SK-N-SH (cell line): ENCODE data around the gene CCDC13. TPM values are rescaled to one million over a fixed set of nuclear protein-coding genes. Genes with fewer than 3 reads are reported as not detected.

Experiments used
- CTCF ChIA-PET: fragments of 300-600, 350-600 bp; formaldehyde crosslinking; extraction: SDS; loops from one replicate; lab custom pipeline; 2021; lab: Yijun Ruan, JAX
- POLR2A ChIA-PET: fragments of 350-600 bp; sonication (Branson Sonifier 250); formaldehyde crosslinking; extraction: SDS; loops from one replicate; lab custom pipeline; 2020; ENCODE audit warnings: antibody characterized with exemption, inconsistent platforms; lab: Yijun Ruan, JAX
- DNase-seq: peaks from one replicate; pipeline ENCODE4 v3.0.0; 2012
- H2AFZ ChIP-seq: fragments of 200-600 bp; sonication (generic); 2 replicates; pipeline ENCODE4 v1.8.1; 2016; ENCODE audit warnings: antibody characterized with exemption, mild to moderate bottlenecking, low read depth
- H3F3A ChIP-seq: fragments of 200-600 bp; sonication (generic); replicated peaks from 2 replicates; pipeline ENCODE3; 2016; ENCODE audit warnings: antibody characterized with exemption, mild to moderate bottlenecking; ENCODE audit not compliant: insufficient read depth
- H3K27ac ChIP-seq, 2 experiments: fragments of 200-500 bp in 1 of 2; fragments of 200-600 bp in 1 of 2; sonication (Bioruptor generic) in 1 of 2; sonication (generic), shearing (Covaris generic) in 1 of 2; 2 replicates each; pipeline versions ENCODE4 v1.5.1 to v1.6.1; 2014 to 2016; ENCODE audit warnings: low read depth in 2 of 2, inconsistent platforms in 1 of 2, low read length in 1 of 2, mild to moderate bottlenecking in 1 of 2, mixed read lengths in 1 of 2
- H3K27me3 ChIP-seq: fragments of 200-600 bp; sonication (generic), shearing (Covaris generic); 2 replicates; pipeline ENCODE4 v1.6.1; 2016; ENCODE audit warnings: mixed run types; ENCODE audit not compliant: insufficient read depth
- H3K36me3 ChIP-seq, 2 experiments: fragments of 200-500 bp in 1 of 2; fragments of 200-600 bp in 1 of 2; sonication (Bioruptor generic) in 1 of 2; sonication (generic) in 1 of 2; replicated peaks in 1 of 2; 2 replicates each; pipeline versions ENCODE3 to v1.5.1; 2014 to 2016; ENCODE audit warnings: low read length in 1 of 2, mild to moderate bottlenecking in 1 of 2; ENCODE audit not compliant: insufficient read depth in 2 of 2, control insufficient read depth in 1 of 2
- H3K4me1 ChIP-seq, 2 experiments: fragments of 200-500 bp in 1 of 2; fragments of 200-600 bp in 1 of 2; sonication (Bioruptor generic) in 1 of 2; sonication (generic), shearing (Covaris generic) in 1 of 2; 2 replicates each; pipeline versions ENCODE4 v1.5.1 to v1.6.1; 2014 to 2016; ENCODE audit warnings: low read depth in 1 of 2, low read length in 1 of 2, mixed run types in 1 of 2; ENCODE audit not compliant: insufficient read depth in 2 of 2, control insufficient read depth in 1 of 2
- H3K4me2 ChIP-seq: fragments of 200-600 bp; sonication (generic), shearing (Covaris generic); 2 replicates; pipeline ENCODE4 v1.6.1; 2017; ENCODE audit warnings: mixed run types
- H3K4me3 ChIP-seq, 2 experiments: fragments of 200-500 bp in 1 of 2; fragments of 200-600 bp in 1 of 2; sonication (Bioruptor generic) in 1 of 2; sonication (generic), shearing (Covaris generic) in 1 of 2; 2 replicates each; pipeline versions ENCODE4 v1.5.1 to v1.8.1; 2014 to 2016; ENCODE audit warnings: low read depth in 2 of 2, inconsistent platforms in 1 of 2, low read length in 1 of 2, mild to moderate bottlenecking in 1 of 2, mixed read lengths in 1 of 2, moderate library complexity in 1 of 2
- H3K79me2 ChIP-seq: fragments of 200-600 bp; sonication (generic); 2 replicates; pipeline ENCODE4 v1.8.1; 2017; ENCODE audit warnings: mild to moderate bottlenecking; ENCODE audit not compliant: insufficient read depth
- H3K9ac ChIP-seq: fragments of 200-600 bp; sonication (generic); 2 replicates; pipeline ENCODE4 v1.6.1; 2017; ENCODE audit warnings: mixed run types
- H3K9me2 ChIP-seq: fragments of 200-600 bp; sonication (generic); 2 replicates; pipeline ENCODE4 v1.6.1; 2017; ENCODE audit warnings: mixed run types
- H3K9me3 ChIP-seq: fragments of 200-600 bp; sonication (generic); 2 replicates; pipeline ENCODE4 v1.6.1; 2017; ENCODE audit warnings: mixed run types, mild to moderate bottlenecking, moderate library complexity
- H4K20me1 ChIP-seq: fragments of 200-600 bp; sonication (generic); 2 replicates; pipeline ENCODE4 v1.6.1; 2017; ENCODE audit warnings: mild to moderate bottlenecking, mixed run types; ENCODE audit not compliant: insufficient read depth
- ELF1 ChIP-seq: IDR thresholded peaks from 2 replicates; pipeline ENCODE4 v1.4.0; 2012
- EP300 ChIP-seq, 2 experiments: IDR thresholded peaks; 2 replicates each; pipeline versions ENCODE4 v1.4.0 to v1.6.1; 2012; ENCODE audit warnings: borderline replicate concordance in 1 of 2, low read depth in 1 of 2, low read length in 1 of 2
- GATA2 ChIP-seq: sonication (generic); formaldehyde crosslinking; IDR thresholded peaks from 2 replicates; pipeline ENCODE4 v1.5.0; 2020; ENCODE audit warnings: mild to moderate bottlenecking, missing genetic modification reagents
- MXI1 ChIP-seq: IDR thresholded peaks from 2 replicates; pipeline ENCODE4 v1.6.1; 2012; ENCODE audit warnings: mild to moderate bottlenecking, low read depth, low read length, improper control_type of control experiment
- NFIC ChIP-seq: IDR thresholded peaks from 2 replicates; pipeline ENCODE4 v1.4.0; 2012; ENCODE audit warnings: borderline replicate concordance
- NRF1 ChIP-seq: IDR thresholded peaks from 2 replicates; pipeline ENCODE4 v1.6.1; 2012; ENCODE audit warnings: low read depth, mild to moderate bottlenecking, low read length
- RAD21 ChIP-seq: IDR thresholded peaks from 2 replicates; pipeline ENCODE4 v1.6.1; 2012; ENCODE audit warnings: mild to moderate bottlenecking, low read length
- whole genome bisulfite sequencing: methylation state at CpG from one replicate; pipeline ENCODE4 v1.1.6; 2017; ENCODE audit warnings: low lambda C conversion rate; 5-methylcytosine and 5-hydroxymethylcytosine counted together
- polyA plus RNA-seq, 3 experiments: library from polyadenylated mRNA; depleted of rRNA; stranded (reverse); fragments of >200 nt; gene quantifications; 2 replicates each; pipeline ENCODE4 v1.2.3, GENCODE V29; 2012
- TF ChIP-seq, protein P1 (sequence below): fragments of 150-350 bp; IDR thresholded peaks from 2 replicates; pipeline ENCODE4 v1.6.1; 2017; ENCODE audit warnings: antibody characterized with exemption, low read length, low read depth, borderline replicate concordance
- TF ChIP-seq, protein P2 (sequence below): fragments of 150-350 bp; IDR thresholded peaks from 2 replicates; pipeline ENCODE4 v1.6.1; 2016; ENCODE audit warnings: mild to moderate bottlenecking, low read depth, low read length
- TF ChIP-seq, protein P3 (sequence below): IDR thresholded peaks from 2 replicates; pipeline ENCODE4 v1.6.1; 2012; ENCODE audit warnings: mild to moderate bottlenecking, low read depth, low read length, moderate library complexity
- TF ChIP-seq, protein P4 (sequence below): IDR thresholded peaks from 2 replicates; pipeline ENCODE4; 2012
- TF ChIP-seq, protein P5 (sequence below): IDR thresholded peaks from 2 replicates; pipeline ENCODE4 v1.4.0; 2012; ENCODE audit warnings: low read depth
- TF ChIP-seq, protein P6 (sequence below): IDR thresholded peaks from 2 replicates; pipeline ENCODE4 v1.4.0; 2012; ENCODE audit warnings: low read depth, borderline replicate concordance

Gene CCDC13
- polyA plus RNA-seq, 1 of the 3 experiments (the other 2 are of a cell fraction): 0.66 TPM

DNA sequence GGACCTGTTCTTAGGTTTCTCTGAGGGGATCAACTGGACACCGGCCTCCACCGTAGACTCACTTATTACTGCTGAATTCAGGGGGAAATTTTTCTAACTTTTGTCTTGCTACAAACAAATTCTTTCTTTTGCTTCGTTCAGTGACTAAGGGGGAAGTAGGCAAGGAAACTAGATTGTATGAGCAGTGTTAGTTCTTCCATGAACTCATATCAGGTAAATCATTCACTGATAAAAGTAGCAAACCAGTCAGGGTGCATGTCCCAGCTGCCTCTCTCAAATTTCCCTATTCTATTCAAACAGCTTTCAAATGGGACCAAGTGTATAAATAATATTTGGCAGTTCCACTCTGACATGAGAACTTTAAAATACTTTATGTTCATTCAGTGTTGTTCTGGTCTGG, 7.3 kb upstream of the CCDC13 start (continued):
- TF ChIP-seq, protein P1, sequence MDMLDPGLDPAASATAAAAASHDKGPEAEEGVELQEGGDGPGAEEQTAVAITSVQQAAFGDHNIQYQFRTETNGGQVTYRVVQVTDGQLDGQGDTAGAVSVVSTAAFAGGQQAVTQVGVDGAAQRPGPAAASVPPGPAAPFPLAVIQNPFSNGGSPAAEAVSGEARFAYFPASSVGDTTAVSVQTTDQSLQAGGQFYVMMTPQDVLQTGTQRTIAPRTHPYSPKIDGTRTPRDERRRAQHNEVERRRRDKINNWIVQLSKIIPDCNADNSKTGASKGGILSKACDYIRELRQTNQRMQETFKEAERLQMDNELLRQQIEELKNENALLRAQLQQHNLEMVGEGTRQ: no peak
- TF ChIP-seq, protein P2, sequence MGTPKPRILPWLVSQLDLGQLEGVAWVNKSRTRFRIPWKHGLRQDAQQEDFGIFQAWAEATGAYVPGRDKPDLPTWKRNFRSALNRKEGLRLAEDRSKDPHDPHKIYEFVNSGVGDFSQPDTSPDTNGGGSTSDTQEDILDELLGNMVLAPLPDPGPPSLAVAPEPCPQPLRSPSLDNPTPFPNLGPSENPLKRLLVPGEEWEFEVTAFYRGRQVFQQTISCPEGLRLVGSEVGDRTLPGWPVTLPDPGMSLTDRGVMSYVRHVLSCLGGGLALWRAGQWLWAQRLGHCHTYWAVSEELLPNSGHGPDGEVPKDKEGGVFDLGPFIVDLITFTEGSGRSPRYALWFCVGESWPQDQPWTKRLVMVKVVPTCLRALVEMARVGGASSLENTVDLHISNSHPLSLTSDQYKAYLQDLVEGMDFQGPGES: no peak
- TF ChIP-seq, protein P3, sequence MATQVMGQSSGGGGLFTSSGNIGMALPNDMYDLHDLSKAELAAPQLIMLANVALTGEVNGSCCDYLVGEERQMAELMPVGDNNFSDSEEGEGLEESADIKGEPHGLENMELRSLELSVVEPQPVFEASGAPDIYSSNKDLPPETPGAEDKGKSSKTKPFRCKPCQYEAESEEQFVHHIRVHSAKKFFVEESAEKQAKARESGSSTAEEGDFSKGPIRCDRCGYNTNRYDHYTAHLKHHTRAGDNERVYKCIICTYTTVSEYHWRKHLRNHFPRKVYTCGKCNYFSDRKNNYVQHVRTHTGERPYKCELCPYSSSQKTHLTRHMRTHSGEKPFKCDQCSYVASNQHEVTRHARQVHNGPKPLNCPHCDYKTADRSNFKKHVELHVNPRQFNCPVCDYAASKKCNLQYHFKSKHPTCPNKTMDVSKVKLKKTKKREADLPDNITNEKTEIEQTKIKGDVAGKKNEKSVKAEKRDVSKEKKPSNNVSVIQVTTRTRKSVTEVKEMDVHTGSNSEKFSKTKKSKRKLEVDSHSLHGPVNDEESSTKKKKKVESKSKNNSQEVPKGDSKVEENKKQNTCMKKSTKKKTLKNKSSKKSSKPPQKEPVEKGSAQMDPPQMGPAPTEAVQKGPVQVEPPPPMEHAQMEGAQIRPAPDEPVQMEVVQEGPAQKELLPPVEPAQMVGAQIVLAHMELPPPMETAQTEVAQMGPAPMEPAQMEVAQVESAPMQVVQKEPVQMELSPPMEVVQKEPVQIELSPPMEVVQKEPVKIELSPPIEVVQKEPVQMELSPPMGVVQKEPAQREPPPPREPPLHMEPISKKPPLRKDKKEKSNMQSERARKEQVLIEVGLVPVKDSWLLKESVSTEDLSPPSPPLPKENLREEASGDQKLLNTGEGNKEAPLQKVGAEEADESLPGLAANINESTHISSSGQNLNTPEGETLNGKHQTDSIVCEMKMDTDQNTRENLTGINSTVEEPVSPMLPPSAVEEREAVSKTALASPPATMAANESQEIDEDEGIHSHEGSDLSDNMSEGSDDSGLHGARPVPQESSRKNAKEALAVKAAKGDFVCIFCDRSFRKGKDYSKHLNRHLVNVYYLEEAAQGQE: no peak
- TF ChIP-seq EP300 (IDR thresholded peaks at IDR 0.05; ENCODE audit: borderline replicate concordance in 1 of 2, low read depth in 1 of 2, low read length in 1 of 2) (no peak), NFIC (no peak), MXI1 (no peak), RAD21 (no peak)
- TF ChIP-seq, protein P4, sequence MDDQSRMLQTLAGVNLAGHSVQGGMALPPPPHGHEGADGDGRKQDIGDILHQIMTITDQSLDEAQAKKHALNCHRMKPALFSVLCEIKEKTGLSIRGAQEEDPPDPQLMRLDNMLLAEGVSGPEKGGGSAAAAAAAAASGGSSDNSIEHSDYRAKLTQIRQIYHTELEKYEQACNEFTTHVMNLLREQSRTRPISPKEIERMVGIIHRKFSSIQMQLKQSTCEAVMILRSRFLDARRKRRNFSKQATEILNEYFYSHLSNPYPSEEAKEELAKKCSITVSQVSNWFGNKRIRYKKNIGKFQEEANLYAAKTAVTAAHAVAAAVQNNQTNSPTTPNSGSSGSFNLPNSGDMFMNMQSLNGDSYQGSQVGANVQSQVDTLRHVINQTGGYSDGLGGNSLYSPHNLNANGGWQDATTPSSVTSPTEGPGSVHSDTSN: no peak
- TF ChIP-seq, protein P5, sequence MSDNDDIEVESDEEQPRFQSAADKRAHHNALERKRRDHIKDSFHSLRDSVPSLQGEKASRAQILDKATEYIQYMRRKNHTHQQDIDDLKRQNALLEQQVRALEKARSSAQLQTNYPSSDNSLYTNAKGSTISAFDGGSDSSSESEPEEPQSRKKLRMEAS: no peak

DNA sequence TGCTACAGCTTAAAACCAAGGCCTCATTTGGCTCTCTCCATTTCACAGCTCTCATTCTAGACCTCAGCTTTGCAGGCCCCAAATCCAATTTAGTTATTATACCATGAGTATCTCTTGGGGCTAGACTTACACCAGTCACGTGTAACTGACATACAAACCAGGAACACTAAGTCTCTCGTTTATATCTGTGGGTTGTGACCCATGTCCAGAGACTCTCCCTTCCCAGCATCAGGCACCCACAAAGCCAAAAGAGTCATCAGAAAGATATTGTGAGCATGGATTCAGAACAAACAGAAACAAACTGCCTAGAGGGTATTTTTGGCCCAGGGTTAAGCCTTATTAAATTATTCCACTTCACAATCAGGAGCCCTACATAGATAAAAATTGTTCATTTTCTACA, 5.6 kb upstream of the CCDC13 start:
- CTCF ChIA-PET: interaction anchor here (0.7 to 6.6 kb wide), 7 partner anchors 10 to 184 kb away, joined by 3 to 63 read pairs (median 12); partner anchors contain the start of gene CYP8B1
- DNase-seq: no peak
- TF ChIP-seq NRF1: no peak
- TF ChIP-seq, protein P6, sequence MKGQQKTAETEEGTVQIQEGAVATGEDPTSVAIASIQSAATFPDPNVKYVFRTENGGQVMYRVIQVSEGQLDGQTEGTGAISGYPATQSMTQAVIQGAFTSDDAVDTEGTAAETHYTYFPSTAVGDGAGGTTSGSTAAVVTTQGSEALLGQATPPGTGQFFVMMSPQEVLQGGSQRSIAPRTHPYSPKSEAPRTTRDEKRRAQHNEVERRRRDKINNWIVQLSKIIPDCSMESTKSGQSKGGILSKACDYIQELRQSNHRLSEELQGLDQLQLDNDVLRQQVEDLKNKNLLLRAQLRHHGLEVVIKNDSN: no peak
- no peak for TF ChIP-seq GATA2 (CRISPR knock-in tag)
- TF ChIP-seq ELF1: no peak
- TF ChIP-seq NFIC: no peak

More for the DNA sequence above, 5.6 kb upstream of the CCDC13 start:
- Histone ChIP-seq H3K27me3 (no peaks in the 10 kb centered on the region), H3K4me2 (no peak overlapping the region), H3K4me3 (no peak overlapping the region), H3K9me3 (no peaks in the 10 kb centered on the region), H4K20me1 (no peaks in the 10 kb centered on the region), H3F3A (peaks cover 9% of the 10 kb centered on the region), H2AFZ (no peak overlapping the region), H3K27ac (no peak overlapping the region), H3K36me3 (peaks cover 11 to 12% of the 10 kb centered on the region in 2 experiments), H3K9me2 (no peaks in the 10 kb centered on the region), H3K9ac (no peak overlapping the region), H3K4me1 (no peaks in the 10 kb centered on the region), H3K79me2 (no peaks in the 10 kb centered on the region)
- 87% methylated on average over 2 of the region's 2 CpGs for WGBS
- POLR2A ChIA-PET: no interaction called here
